ENCODE measurements around the gene MEI1. TPM values are rescaled to one million over a fixed set of nuclear protein-coding genes. Genes with fewer than 3 reads are reported as not detected.
"Not testable (repeated sequence)": the region's sequence is repeated elsewhere in the genome, so short reads cannot be mapped to it uniquely, and the experiment has no call there.

MEI1 gene
- total RNA-seq, 1 donor from 2014 or later: 0.16 TPM

DNA sequence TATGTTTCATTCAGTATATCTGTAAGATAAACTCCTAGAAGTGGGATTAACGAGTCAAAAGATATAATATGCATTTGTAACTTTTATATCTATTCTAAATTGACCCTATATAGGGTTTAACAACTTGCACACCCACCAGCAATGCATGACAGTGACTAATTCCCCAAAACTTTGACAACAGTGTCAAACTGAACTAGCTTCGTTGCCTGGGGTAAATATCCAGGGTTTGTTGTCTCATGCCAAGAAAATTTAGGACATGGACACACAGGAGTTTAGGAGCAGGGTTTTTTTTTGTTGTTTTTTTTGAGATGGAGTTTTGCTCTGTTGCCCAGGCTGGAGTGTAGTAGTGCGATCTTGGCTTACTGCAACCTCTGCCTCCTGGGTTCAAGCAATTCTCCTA, 15.7 kb upstream of the MEI1 start:
- DNase-seq: no peak

DNA sequence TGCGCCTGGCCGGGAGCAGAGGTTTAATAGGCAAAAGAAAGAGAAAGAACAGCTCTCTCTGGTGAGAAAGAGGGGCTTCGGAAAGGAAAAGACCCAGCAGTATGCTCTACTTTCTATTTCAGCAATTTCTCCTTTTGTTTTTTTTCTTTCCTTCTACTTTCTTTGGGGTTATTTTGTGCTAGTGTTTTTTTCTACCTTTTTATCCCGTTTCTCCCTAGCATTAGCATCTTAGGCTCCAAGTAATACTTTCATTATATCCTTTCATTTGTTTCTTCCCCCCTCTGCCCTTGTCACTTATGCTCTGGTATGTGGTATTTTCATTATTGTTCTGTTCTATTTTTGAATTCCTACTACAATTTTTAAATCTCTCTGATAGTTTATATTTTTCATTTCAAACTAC, 15.1 kb upstream of the MEI1 start:
- DNase-seq: no peak

DNA sequence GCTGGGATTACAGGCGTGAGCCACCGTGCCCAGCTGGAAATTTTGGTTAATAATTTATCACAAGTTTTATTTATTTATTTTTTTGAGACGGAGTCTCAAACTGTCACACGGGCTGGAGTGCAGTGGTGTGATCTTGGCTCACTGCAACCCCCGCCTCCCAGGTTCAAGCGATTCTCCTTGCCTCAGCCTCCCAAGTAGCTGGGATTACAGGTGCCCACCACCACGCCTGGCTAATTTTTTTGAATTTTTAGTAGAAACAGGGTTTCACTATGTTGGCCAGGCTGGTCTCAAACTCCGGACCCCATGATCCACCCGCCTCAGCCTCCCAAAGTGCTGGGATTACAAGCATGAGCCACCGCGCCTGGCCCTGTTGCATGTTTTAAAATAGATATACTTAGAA, 12.4 kb upstream of the MEI1 start:
- DNase-seq: not testable (repeated sequence)

DNA sequence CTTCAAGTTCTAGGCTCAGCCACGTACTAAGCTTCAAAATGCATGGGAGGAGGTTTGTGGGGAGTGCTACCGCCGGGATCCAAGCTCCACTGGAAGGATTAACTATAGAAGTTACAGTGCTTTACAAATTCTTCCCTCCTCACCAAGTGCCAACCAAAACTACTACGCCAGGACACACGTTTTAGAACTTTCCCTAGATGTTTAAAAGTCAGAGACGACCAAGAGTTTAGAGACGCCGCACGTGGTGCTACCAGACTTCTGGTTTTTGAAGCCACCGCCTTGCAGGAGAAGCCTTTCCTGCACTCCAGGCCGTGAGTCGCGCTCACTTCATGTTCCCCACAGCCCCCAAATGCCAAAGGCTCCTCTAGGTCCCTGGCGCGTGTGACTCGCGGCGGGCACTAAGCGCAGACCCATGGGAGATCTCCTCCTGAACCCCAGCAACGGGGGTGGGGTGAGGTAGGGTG, 11.4 kb upstream of the MEI1 start:
- DNase-seq: no peak

DNA sequence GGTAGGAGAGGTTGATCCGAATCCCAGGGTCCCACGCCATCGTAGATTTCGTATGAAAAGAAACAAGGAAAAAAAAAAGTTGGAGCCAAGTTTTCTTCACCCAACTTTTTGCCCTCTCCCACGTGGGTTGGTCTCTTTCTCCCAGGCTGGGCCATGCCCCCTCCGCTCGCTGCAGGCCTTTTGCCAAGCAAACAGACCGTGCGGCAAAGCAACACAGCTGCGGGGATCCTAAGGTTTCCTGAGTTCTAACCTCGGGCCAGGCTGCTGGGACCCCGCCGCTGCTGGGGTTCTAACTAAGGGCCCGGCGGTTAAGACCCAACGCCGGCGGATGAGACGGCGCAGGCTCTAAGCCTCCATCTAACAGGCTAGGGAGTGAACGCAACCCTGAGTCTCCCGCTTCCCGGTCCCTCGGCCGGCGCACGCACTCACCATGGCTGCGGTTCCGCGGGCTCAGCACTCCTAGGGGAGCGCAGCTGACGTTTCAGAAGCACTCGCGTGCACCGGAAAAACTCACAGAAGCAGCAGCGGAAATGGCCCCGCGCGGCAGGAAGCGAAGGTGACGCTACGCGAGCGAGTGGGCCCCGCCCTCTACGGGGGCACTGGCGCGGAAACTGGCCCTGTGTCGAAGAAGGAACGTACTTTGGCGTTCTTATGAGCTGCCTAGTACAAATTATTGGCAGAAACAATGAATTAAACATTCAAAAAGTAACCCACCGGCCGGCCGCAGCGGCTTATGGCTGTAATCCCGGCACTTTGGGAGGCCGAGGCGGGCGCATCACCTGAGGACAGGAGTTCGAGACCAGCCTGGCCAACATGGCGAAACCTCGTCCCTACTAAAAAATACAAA, 10.7 kb upstream of the MEI1 start, which contains the start of gene SNU13:
TSS of gene SNU13 (minus strand) at position 503 of the 847 bp plus-strand sequence. CDS start at position 432, 71 bp downstream.
- DNase-seq: peak; percentile 90

DNA sequence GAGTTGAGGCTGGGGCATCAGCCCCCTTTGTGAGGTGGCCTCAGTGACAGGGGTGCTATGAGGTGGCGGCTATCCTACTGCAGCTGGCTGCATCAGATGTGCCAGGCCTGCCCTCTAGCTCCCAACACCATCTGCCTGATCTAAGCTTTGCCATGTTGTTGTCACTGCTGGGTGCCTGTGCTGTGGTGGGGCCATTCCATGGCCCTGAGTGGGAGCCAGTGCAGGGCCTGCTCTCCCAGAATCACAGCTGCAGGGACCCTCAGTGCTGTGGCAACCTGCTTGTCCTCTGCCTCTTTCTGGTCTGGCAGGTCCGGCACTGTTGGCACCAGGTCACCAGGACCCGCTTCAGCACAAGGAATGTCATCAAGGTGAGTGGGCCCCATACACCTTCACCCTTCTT, 8.8 kb upstream of the MEI1 start:
- no peak for DNase-seq

DNA sequence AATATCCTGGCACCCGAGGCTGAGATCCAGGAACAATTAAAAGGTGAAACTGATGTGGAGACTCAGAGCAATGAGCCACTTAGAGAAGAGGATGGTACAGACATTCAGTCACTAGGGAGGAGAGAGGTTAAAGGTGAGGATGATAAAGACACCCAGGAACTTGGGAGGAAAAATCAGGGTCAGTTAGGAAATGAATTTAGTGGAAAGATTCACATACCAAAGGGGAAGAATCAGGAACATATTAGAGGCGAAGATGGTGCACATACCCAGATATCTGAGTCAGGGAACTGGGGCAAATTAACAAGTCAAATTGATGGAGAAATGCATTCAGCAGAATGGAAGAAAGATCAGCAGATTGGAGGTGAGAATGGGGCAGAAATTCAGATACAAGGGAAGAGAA, 4.1 kb upstream of the MEI1 start:
- no peak for DNase-seq

DNA sequence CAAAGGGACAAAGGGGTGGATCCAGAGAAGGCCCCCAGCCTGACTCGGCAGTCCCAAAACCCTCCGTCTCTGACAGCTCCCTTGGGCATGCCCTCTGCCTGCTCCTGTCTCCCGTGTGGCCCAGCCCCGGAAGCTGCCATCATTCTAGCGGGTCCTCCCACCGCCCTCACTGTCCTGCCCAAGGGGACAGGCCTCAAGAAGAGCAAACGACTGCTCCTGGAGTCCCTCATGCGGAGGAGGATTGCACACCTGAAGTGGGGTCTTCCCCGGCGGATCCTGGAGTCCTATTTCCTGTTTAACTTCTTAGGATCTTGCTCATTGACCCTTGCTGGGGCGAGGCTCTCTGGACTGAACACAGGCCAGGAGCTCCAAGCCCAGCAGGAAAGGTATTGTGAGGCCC, 2.6 kb upstream of the MEI1 start:
- DNase-seq: no peak

DNA sequence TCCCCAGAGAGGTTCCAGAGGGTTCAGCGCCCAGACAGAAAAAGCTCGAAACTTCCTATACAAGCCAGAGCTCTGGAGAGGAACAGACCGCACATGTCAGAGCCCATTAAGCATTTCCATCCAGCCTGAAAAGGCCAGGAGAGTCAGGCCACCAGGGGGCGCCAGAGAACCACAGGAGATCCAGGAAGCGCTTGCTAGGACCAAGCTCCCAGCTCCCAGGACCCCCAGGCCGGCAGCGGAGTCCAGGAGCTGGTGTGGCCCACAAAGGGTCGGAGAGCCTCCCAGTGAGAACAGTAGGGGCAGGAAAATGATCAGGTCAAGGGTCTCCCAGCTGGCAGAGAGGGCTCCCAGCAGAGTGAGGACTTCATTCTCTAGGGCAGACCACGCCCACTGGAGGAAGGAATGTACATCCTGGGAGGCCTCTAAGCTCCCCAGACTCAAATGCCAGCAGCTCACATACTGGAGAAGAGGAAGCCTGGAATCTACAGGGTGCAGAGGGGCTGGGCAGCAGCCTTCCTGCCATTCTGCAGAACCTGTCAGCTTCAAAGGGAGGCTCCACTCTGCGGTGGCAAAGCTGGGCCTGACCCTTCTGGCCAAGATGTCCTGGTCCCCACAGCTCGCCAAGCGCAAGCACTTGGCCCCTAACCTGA, 2.1 kb upstream of the MEI1 start:
- DNase-seq: peak; percentile 79

DNA sequence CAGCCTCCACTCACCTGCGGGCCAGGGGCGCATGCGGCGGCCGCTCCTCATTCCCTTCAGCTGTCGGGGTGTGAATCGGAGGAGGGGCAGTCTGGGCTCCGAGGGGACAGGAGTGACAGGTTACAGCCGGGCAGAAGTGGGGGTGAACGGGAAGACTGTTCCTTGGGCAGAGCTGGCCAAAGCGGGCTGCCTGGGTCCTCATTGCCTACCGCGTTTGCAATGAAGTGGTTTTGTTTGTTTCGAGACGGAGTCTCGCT, 733 bp downstream of the MEI1 start:
- no peak for DNase-seq

DNA sequence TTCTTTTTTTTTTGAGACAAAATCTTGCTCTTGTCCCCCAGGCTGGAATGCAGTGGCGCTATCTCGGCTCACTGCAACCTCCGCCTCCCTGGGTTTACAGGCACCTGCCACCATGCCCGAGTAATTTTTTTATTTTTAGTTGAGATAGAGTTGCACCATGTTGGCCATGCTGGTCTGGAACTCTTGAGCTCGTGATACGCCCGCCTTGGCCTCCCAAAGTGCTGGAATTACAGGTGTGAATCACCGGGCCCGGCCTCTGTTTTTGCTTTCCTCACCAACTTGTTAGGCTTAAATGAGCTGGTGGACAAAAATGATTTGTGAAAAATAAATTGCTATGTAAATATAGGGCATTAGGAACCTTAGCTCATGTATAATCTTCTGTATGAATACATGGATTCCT, 3.5 kb downstream of the MEI1 start:
- no peak for DNase-seq

DNA sequence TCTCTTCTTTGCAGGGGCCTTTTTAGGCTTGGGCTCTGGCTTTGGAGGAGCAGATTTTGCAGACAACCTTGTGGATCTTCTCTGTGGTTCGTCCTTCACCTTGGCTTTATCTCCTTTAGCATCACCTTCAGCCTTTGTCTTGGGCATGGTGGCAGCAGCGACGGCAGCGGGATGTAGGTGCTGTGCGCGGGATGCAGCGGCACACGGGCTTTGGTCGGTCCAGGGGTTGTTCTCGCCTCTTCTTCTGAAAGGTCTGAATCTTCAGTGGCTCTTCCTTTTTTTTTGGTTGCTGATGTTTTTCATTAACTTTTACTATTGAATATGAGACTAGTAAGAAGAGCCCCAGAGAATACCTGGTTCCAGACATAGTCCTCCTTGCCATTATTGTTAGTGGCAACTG, 10.0 kb downstream of the MEI1 start:
- no peak for DNase-seq

DNA sequence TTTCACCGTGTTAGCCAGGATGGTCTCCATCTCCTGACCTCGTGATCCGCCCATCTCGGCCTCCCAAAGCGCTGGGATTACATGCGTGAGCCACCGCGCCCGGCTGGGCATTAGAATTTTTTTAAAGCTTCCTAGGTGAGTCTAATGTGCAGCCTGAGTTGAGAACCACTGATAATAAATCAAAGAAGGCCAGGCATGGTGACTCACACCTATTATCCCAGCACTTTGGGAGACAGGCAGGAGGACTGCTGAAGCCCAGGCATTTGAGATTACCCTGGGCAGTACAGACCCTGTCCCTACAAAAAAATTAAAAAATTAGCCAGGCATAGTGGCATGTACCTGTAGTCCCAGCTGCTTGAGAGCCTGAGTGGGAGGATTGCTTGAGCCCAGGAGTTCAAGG, 13.7 kb downstream of the MEI1 start:
- DNase-seq: no peak

DNA sequence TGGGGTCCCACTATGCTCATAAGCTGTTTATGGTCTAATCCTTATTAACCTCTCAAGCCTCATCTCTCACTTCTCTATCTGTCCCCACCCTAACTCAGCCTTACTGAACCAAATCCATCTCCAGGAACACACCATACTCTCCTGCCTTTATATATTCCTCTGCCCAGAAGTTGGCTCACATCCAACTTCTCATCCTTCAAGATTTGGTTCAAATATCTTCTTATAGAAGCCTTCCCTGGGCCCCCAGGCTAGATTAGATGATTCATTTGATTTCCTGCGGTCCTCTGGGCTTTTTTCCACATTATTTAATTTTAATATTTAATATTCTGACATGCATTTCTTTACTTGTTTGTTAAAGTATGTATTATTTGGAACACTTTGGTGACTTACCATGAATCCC, 23.2 kb downstream of the MEI1 start:
- no peak for DNase-seq

DNA sequence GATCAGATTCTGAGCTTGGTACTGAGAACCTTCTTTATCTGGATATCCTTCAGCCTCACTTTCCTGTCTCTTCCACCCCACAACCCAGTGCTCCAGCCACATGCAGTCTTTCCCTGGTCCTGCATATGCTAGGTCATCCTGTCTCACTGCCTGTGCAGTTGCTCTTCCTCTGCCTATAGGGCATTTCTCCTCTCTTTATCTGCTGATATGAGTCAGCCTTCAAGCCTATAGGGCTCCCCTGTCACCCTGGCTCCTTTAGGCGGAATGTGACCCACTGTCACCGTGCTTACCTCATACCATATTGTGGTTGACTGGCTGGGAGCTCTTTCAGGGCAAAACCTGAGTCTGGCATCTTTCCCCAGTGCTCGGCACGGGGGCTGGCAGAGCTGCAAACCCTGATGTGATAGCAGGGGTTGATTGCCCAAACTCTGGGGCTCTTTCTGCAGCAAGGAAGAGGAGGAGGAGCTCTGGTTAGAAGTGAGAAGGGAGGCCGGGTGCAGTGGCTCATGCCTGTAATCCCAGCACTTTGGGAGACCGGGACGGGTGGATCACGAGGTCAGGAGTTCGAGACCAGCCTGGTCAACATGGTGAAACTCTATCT, 26.3 kb downstream of the MEI1 start:
- no peak for DNase-seq

DNA sequence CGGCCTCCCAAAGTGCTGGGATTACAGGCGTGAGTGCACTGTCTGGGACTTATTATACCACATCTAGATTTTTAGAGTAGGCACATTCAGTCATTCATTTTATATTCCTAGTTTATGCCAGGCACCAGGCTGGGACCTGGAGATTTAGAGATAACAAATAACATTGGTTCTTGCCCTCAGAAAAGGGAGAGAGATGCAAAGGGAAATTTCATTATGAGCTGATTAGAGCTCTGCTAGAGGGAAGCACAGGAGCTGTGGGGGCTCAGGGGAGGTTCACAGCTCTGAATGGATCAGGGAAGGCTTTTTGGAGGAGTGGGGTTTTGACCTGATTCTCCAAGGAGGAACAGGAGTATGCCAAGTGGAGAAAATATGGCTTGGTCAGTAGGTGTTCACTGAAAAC, 32.3 kb downstream of the MEI1 start:
- DNase-seq: no peak

DNA sequence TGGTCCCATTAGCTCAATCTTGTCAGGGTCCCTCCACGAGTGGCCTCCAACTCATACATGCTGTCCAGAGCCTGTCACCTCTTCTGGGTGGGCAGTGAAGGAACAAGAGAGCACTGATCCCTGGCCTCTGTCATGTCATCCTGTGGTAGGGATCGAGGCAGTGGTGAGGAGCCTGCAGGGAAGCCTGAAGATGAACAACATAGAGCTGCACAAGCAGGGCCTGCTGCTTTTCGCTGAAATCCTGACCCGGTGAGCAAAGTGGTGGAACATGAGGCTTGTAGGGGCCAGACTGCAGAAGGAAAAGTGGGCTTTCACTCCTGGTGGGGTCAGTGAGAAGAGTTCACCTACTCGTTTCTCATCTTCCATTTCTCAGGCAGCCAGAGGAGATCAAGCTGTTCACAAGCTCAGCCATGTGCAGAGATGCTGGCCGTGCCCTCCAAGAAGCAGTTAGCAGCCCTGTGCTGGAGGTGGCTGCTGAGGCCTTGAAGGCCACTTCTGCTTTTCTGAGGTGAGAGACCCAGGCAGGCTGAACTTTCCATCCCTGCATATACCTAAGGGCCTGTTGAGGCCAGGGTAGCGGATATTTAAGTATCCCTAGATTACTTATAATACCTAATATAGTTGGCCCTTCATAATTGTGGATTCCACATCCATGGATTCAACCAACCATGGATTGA, 32.9 kb downstream of the MEI1 start:
- DNase-seq: no peak

DNA sequence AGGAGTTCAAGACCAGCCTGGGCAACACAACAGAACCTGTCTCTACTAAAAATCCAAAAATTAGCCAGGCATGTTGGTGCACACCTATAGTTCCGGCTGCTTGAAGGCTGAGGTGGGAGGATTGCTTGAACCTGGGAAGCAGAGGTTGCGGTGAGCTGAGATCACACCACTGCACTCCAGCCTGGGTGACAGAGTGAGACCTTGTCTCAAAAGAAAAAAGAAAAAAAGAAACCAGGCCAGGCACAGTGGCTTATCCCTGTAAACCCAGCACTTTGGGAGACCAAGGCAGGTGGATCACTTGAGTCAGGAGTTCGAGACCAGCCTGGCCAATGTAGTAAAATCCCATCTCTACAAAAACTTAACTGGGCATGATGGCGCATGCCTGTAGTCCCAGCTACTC, 33.9 kb downstream of the MEI1 start:
- DNase-seq: not testable (repeated sequence)

DNA sequence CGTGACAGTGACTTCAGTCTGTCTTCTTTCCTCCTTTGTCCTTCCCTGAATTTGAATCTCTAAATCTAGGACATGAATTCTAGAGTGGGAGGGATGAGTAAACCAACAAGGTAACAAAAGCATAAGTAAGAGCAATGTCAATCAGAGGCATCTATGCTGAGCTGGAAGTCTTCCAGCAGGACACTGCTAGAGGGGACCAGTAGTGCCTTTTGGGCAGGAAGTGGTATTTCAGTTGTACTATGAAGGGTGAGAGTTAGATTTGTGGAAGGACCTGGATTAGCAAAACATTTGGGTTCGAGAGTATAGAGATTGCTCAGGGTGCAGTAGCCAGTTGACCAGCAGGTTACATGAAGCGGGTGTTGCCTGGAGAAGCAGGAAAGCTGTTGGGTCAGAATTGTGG, 40.3 kb downstream of the MEI1 start:
- no peak for DNase-seq

DNA sequence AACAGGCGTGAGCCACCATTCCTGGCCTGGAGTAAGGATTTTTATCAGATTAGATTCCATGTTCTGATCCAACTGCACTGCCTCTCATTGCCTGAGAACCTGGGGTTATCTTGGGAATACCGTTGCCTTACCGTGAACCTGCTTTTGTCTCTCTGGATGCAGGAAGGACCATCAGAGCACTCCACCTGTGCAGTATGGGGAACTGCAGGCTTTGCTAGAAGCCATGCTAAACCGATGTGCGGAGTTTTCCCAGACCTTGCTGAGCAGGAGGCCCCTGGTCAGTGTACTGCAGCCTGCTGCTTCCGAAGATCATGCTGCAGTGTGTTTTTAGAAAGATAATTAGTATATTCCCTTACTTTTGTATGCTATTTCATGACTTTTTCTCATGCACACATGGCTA, 43.6 kb downstream of the MEI1 start:
- DNase-seq: no peak

DNA sequence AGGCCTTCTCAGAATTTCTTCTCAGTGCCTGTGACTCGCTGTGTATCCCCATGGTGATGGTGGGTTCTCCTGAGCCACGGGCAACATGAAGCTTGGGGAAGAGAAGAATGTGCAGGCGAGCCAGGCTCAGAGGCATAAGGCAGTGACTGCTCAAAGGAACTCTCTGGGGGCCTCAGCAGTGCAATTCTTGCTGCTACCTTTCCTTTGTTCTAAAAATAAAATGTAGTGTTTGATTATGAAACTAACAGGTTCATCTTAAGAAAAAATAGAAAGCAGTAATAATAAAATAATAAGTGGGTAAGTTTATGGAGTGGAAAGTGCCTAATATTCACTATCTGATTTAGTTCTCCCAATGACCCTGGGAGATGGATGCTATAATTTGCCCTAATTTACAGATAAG, 46.7 kb downstream of the MEI1 start:
- DNase-seq: no peak

DNA sequence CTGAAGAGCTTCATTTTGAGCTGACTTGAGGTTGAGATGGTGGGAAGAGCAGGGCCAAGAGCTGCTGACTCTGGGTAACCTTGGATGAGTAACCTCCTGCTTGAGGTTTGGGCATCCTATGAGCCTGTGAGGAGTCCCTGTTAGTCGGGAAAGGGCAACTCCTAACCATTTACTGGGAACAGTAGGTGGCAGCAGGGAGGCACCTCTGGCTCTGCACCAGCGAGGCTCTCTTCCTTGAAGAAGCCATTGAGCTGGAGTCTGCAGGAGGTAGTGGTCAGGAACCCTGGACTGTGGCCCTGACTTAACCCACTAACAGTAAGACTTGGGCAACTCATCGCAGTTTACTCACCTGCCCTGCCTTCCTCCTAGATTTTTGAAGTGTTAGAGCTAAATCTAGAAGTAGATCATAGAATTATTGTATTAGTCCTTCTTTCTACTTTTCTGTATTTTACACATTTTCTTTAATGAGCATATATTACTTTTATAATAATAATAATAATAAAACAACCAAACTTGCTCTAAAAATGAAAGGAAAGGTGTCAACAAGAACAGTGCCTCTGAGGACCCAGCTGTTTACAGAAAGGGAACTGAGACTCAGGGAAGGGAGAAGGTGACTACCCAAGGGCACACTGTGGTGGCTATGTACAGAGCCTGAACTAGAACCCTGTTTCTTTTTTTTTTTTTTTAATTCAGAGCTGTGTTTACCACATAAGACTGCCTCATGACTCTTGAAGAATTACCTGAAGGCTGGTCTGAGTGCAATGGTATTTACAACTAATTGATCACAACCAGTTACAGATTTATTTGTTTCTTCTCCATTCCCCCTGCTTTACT, 47.5 kb downstream of the MEI1 start:
- peak; percentile 28 for DNase-seq
